GM12878 (cell line): Measurements from ENCODE around the gene NLGN1. TPM values are rescaled to one million over a fixed set of nuclear protein-coding genes. Genes with fewer than 3 reads are reported as not detected.

ENCODE experiments used
- ATAC-seq: fragments of 200-7000 bp; cut with Tn5 transposase; 3 replicates; pipeline ENCODE4 v1.9.1; 2020; ENCODE audit warnings: mild to moderate bottlenecking, moderate library complexity
- BruUV-seq: library from RNA; stranded (reverse); fragments of 400-500 nt; replicated peaks from 2 replicates; lab custom pipeline; 2021; lab: Mats Ljungman, UMichigan
- CTCF ChIA-PET: fragments of 300-600 bp; sonication (Branson Sonifier 250); formaldehyde crosslinking; extraction: SDS; loops from one replicate; lab custom pipeline; 2021; ENCODE audit warnings: inconsistent platforms; lab: Yijun Ruan, JAX
- POLR2A ChIA-PET: fragments of 350-600 bp; formaldehyde crosslinking; extraction: SDS; loops from one replicate; lab custom pipeline; 2021; ENCODE audit warnings: inconsistent platforms; lab: Charles Lee
- RAD21 ChIA-PET: fragments of 300-600 bp; sonication (Branson Sonifier 250); formaldehyde crosslinking; loops from one replicate; lab custom pipeline; 2023; ENCODE audit warnings: antibody characterized with exemption; ENCODE audit not compliant: unreplicated experiment; lab: Charles Lee
- SMC1A ChIA-PET: fragments of 300-600 bp; sonication (Branson Sonifier 250); formaldehyde crosslinking; loops from one replicate; lab custom pipeline; 2023; ENCODE audit not compliant: unreplicated experiment, uncharacterized antibody; lab: Charles Lee
- DNase-seq: peaks from one replicate; pipeline ENCODE4 v3.0.0-alpha.2; 2011; ENCODE audit warnings: low read depth, low spot score
- FAIRE-seq: peaks from 3 replicates; lab custom pipeline; 2011; peaks lifted over from hg19 to GRCh38; lab: Jason Lieb, UNC
- H2AFZ ChIP-seq: 2 replicates; pipeline ENCODE4 v1.6.0; 2011; ENCODE audit warnings: low read depth, low read length, control low read depth; ENCODE audit not compliant: control insufficient read depth
- H3K27ac ChIP-seq: 2 replicates; pipeline ENCODE4 v1.5.1; 2011; ENCODE audit warnings: control low read depth; ENCODE audit not compliant: control insufficient read depth, insufficient read depth
- H3K27me3 ChIP-seq, 2 experiments: replicated peaks in 1 of 2; 2 replicates each; pipeline versions ENCODE4 v1.6.0 to v1.6.1; 2011; ENCODE audit warnings: low read length in 1 of 2; ENCODE audit not compliant: control insufficient read depth in 2 of 2, insufficient read depth in 2 of 2
- H3K36me3 ChIP-seq, 2 experiments: 2 replicates each; pipeline ENCODE4 v1.5.1; 2011; ENCODE audit warnings: low read length in 1 of 2; ENCODE audit not compliant: control insufficient read depth in 2 of 2, insufficient read depth in 2 of 2
- H3K4me1 ChIP-seq: 2 replicates; pipeline ENCODE4 v1.6.1; 2011; ENCODE audit warnings: mild to moderate bottlenecking, low read length, moderate library complexity, mixed read lengths; ENCODE audit not compliant: control insufficient read depth, insufficient read depth
- H3K4me2 ChIP-seq: 2 replicates; pipeline ENCODE4 v1.6.0; 2011; ENCODE audit warnings: control low read depth; ENCODE audit not compliant: control insufficient read depth, insufficient read depth
- H3K4me3 ChIP-seq: fragments of 200-600 bp; sonication (generic); 2 replicates; pipeline ENCODE4 v1.5.1; 2016
- H3K79me2 ChIP-seq: 2 replicates; pipeline ENCODE4 v1.6.0; 2011; ENCODE audit warnings: low read length; ENCODE audit not compliant: control insufficient read depth, insufficient read depth
- H3K9ac ChIP-seq: 2 replicates; pipeline ENCODE4 v1.8.0; 2011; ENCODE audit warnings: low read length, control low read depth, mixed read lengths; ENCODE audit not compliant: control insufficient read depth, insufficient read depth
- H3K9me3 ChIP-seq: replicated peaks from 3 replicates; pipeline ENCODE4 v1.5.1; 2011; ENCODE audit warnings: mild to moderate bottlenecking, low read length; ENCODE audit not compliant: control insufficient read depth, insufficient read depth
- H4K20me1 ChIP-seq: 2 replicates; pipeline ENCODE4 v1.6.0; 2011; ENCODE audit not compliant: control insufficient read depth, insufficient read depth
- CHD1 ChIP-seq: IDR thresholded peaks from 2 replicates; pipeline ENCODE4 v1.6.1; 2012; ENCODE audit warnings: low read depth, low read length, improper control_type of control experiment
- EZH2 ChIP-seq: IDR thresholded peaks from 2 replicates; pipeline ENCODE4 v1.6.1; 2012; ENCODE audit warnings: low read depth, mild to moderate bottlenecking, control low read depth, inconsistent platforms, low read length, borderline replicate concordance; ENCODE audit not compliant: control insufficient read depth
- MXI1 ChIP-seq: fragments of 150-350 bp; IDR thresholded peaks from 2 replicates; pipeline ENCODE4 v1.6.1; 2011; ENCODE audit warnings: low read depth, mild to moderate bottlenecking, inconsistent platforms, low read length, improper control_type of control experiment
- RAD21 ChIP-seq: IDR thresholded peaks from 2 replicates; pipeline ENCODE4 v1.6.1; 2011; ENCODE audit warnings: mild to moderate bottlenecking, low read depth, low read length, moderate library complexity; ENCODE audit not compliant: insufficient read depth
- TCF3 ChIP-seq: IDR thresholded peaks from 2 replicates; pipeline ENCODE4 v1.6.1; 2012; ENCODE audit warnings: low read depth, mild to moderate bottlenecking, low read length, borderline replicate concordance; ENCODE audit not compliant: insufficient read depth
- ZNF384 ChIP-seq: IDR thresholded peaks from 2 replicates; pipeline ENCODE4 v1.6.1; 2012; ENCODE audit warnings: low read depth, mild to moderate bottlenecking, low read length, improper control_type of control experiment, borderline replicate concordance
- WGBS: methylation state at CpG from one replicate; pipeline ENCODE4 v1.1.6; 2016; ENCODE audit warnings: low lambda C conversion rate; ENCODE audit not compliant: insufficient replicate concordance, insufficient coverage; ENCODE audit errors: missing lambda C conversion rate; 5-methylcytosine and 5-hydroxymethylcytosine counted together
- in situ Hi-C: fragments of 300-500 bp; cut with MboI; formaldehyde crosslinking; loops from 9 replicates; pipeline ENCODE4 v1.14.3; 2018; ENCODE audit warnings: mixed read lengths
- intact Hi-C: fragments of 100-400 bp; cut with micrococcal nuclease; formaldehyde crosslinking; loops from one replicate; pipeline ENCODE4 v1.14.2; 2022; ENCODE audit not compliant: unreplicated experiment
- polyA plus RNA-seq, 11 experiments: library from polyadenylated mRNA; depleted of rRNA in 4 of 11; unstranded in 6 of 11; stranded (reverse) in 5 of 11; fragments of >200 nt; fragmentation: Nextera tagmentation in 4 of 11; fragmentation: Illumina TruSeq in 1 of 11; extraction: Ambion mirVana in 4 of 11; extraction: Trizol in 1 of 11; gene quantifications; 1 replicate in 1 of 11; 2 replicates in 10 of 11; pipeline versions ENCODE4 v1.2.1 to v1.2.3, GENCODE V29; 2011 to 2016; ENCODE audit warnings: inconsistent platforms in 2 of 11, missing spikeins in 2 of 11, low read depth in 1 of 11
- total RNA-seq, 4 experiments: library from RNA; depleted of rRNA in 3 of 4; stranded (reverse); fragments of >200 nt in 3 of 4; fragmentation: Illumina TruSeq in 1 of 4; extraction: Trizol in 1 of 4; gene quantifications; 2 replicates each; pipeline versions ENCODE4 v1.2.1 to v1.2.3, GENCODE V29; 2013 to 2021
- TF ChIP-seq, protein P1 (sequence below), 3 experiments: IDR thresholded peaks in 2 of 3; conservative IDR thresholded peaks in 1 of 3; 2 replicates each; pipeline ENCODE4 v1.5.1; 2011; ENCODE audit warnings: low read depth in 3 of 3, low read length in 3 of 3, mild to moderate bottlenecking in 3 of 3, control low read depth in 2 of 3, moderate library complexity in 2 of 3, inconsistent platforms in 1 of 3, mixed read lengths in 1 of 3; ENCODE audit not compliant: control insufficient read depth in 2 of 3, insufficient read depth in 1 of 3; ENCODE audit errors: extremely low read depth in 1 of 3
- TF ChIP-seq, protein P2 (sequence below): fragments of 450-650 bp; IDR thresholded peaks from 2 replicates; pipeline ENCODE4 v1.6.1; 2017; ENCODE audit warnings: mild to moderate bottlenecking, moderate library complexity
- TF ChIP-seq, protein P3 (sequence below): fragments of 450-650 bp; IDR thresholded peaks from 2 replicates; pipeline ENCODE4 v1.6.1; 2016; ENCODE audit warnings: mild to moderate bottlenecking

The NLGN1 gene
- total and polyA plus RNA-seq, 10 of the 15 experiments (the other 5 are each of a cell fraction or from before 2014, with no cell fraction given), result not detected

DNA sequence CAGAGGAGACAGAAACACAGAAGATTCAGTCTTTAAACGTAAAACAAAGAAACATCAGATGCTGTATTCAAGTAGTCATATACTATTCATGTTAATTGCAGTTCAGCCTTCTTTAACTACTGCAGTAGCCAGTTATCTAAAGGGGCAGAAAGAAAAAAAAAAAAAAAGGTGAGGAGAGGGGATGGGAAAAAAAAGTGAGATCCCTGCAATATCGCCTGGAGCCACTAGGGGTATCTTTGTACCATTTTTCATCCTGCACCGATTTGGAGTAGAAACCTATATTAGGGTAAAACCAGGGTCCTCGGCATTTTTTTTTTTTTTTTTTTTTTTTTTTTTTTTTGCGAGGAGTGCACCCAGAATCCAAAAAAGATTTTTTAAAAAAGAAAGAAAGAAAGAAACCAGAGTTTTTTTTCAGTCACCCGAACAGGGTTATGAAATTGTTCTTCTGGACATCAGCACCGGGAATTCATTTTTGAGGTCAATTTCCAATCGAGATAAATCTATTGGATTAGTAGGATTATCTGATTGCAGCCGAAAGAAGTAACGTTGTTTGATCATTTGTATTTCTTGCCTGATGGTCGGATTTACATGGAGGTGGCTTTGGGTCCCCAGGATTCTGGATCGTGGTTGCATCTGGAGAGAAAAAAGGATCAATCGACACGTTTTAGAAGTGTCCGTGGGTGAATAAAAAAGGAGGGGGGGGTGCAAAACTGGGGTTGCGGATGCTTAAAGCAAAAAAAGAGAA lies 186.7 kb downstream of the NLGN1 start:
- Histone ChIP-seq H4K20me1 (no peaks in the 10 kb centered on the region), H3K27me3 (peaks cover 0 to 2% of the 10 kb centered on the region in 2 experiments; a peak in 2 of 4 replicates), H3K36me3 (no peaks in the 10 kb centered on the region), H3K4me3 (no peak overlapping the region), H3K4me1 (no peaks in the 10 kb centered on the region), H3K27ac (no peak overlapping the region), H3K4me2 (no peak overlapping the region), H3K9ac (no peak overlapping the region), H2AFZ (no peak overlapping the region), H3K9me3 (no peaks in the 10 kb centered on the region), H3K79me2 (no peaks in the 10 kb centered on the region)
- ChIA-PET CTCF (interaction anchor here (0.6 kb wide), 1 partner anchor 1554 kb away, joined by 5 read pairs; no protein-coding TSS in a partner anchor), POLR2A (no interaction called here), RAD21 (no interaction called here), SMC1A (no interaction called here)
- DNase-seq (no peak), ATAC-seq (peak; percentile 42; the same call in 2 of the 3 replicates), FAIRE-seq (peak; percentile 52)
- BruUV-seq, result no TSS peak
- intact Hi-C loops (no loop called here), in situ Hi-C loops (no loop called here)
- 20% methylated on average over 15 of the region's 16 CpGs for WGBS
- TF ChIP-seq EZH2 (0 out of 2 replicates have a peak, but pooled peaks have one; percentile 42), RAD21 (peak; percentile 39), CHD1 (no peak), TCF3 (no peak), ZNF384 (peak; percentile 63; the same call in 1 of the 2 replicates), MXI1 (no peak)
- TF ChIP-seq, protein P1, sequence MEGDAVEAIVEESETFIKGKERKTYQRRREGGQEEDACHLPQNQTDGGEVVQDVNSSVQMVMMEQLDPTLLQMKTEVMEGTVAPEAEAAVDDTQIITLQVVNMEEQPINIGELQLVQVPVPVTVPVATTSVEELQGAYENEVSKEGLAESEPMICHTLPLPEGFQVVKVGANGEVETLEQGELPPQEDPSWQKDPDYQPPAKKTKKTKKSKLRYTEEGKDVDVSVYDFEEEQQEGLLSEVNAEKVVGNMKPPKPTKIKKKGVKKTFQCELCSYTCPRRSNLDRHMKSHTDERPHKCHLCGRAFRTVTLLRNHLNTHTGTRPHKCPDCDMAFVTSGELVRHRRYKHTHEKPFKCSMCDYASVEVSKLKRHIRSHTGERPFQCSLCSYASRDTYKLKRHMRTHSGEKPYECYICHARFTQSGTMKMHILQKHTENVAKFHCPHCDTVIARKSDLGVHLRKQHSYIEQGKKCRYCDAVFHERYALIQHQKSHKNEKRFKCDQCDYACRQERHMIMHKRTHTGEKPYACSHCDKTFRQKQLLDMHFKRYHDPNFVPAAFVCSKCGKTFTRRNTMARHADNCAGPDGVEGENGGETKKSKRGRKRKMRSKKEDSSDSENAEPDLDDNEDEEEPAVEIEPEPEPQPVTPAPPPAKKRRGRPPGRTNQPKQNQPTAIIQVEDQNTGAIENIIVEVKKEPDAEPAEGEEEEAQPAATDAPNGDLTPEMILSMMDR (IDR thresholded peaks at IDR 0.05 in 2 of 3, conservative IDR thresholded peaks at IDR 0.05 in 1 of 3; ENCODE audit: control insufficient read depth in 2 of 3, extremely low read depth in 1 of 3, insufficient read depth in 1 of 3, low read depth in 3 of 3, low read length in 3 of 3), result peak; percentile 36 to 58 (median 54)
- TF ChIP-seq, protein P2, sequence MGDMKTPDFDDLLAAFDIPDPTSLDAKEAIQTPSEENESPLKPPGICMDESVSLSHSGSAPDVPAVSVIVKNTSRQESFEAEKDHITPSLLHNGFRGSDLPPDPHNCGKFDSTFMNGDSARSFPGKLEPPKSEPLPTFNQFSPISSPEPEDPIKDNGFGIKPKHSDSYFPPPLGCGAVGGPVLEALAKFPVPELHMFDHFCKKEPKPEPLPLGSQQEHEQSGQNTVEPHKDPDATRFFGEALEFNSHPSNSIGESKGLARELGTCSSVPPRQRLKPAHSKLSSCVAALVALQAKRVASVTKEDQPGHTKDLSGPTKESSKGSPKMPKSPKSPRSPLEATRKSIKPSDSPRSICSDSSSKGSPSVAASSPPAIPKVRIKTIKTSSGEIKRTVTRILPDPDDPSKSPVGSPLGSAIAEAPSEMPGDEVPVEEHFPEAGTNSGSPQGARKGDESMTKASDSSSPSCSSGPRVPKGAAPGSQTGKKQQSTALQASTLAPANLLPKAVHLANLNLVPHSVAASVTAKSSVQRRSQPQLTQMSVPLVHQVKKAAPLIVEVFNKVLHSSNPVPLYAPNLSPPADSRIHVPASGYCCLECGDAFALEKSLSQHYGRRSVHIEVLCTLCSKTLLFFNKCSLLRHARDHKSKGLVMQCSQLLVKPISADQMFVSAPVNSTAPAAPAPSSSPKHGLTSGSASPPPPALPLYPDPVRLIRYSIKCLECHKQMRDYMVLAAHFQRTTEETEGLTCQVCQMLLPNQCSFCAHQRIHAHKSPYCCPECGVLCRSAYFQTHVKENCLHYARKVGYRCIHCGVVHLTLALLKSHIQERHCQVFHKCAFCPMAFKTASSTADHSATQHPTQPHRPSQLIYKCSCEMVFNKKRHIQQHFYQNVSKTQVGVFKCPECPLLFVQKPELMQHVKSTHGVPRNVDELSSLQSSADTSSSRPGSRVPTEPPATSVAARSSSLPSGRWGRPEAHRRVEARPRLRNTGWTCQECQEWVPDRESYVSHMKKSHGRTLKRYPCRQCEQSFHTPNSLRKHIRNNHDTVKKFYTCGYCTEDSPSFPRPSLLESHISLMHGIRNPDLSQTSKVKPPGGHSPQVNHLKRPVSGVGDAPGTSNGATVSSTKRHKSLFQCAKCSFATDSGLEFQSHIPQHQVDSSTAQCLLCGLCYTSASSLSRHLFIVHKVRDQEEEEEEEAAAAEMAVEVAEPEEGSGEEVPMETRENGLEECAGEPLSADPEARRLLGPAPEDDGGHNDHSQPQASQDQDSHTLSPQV, result no peak
- TF ChIP-seq, protein P3, sequence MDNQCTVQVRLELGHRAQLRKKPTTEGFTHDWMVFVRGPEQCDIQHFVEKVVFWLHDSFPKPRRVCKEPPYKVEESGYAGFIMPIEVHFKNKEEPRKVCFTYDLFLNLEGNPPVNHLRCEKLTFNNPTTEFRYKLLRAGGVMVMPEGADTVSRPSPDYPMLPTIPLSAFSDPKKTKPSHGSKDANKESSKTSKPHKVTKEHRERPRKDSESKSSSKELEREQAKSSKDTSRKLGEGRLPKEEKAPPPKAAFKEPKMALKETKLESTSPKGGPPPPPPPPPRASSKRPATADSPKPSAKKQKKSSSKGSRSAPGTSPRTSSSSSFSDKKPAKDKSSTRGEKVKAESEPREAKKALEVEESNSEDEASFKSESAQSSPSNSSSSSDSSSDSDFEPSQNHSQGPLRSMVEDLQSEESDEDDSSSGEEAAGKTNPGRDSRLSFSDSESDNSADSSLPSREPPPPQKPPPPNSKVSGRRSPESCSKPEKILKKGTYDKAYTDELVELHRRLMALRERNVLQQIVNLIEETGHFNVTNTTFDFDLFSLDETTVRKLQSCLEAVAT, result no peak
